Calu3 (cell line): ENCODE measurements around the gene HNRNPC. TPM values are rescaled to one million over a fixed set of nuclear protein-coding genes. Genes with fewer than 3 reads are reported as not detected.

Experiments used
- BruUV-seq: library from RNA; stranded (reverse); fragments of 400-500 nt; replicated peaks from 2 replicates; lab custom pipeline; 2021; lab: Mats Ljungman, UMichigan
- CTCF ChIA-PET: fragments of 300-600 bp; sonication (Branson Sonifier 250); formaldehyde crosslinking; loops from one replicate; lab custom pipeline; 2022; ENCODE audit warnings: antibody characterized with exemption; lab: Charles Lee
- DNase-seq: peaks from one replicate; pipeline ENCODE4 v3.0.0; 2022
- H3K27ac Mint-ChIP-seq: one replicate; pipeline ENCODE4 v1.8.0; 2022; ENCODE audit warnings: mixed read lengths; ENCODE audit not compliant: unreplicated experiment
- H3K27me3 Mint-ChIP-seq: one replicate; pipeline ENCODE4 v1.8.0; 2022; ENCODE audit warnings: mixed read lengths; ENCODE audit not compliant: unreplicated experiment
- H3K36me3 Mint-ChIP-seq: one replicate; pipeline ENCODE4 v1.8.0; 2022; ENCODE audit warnings: mild to moderate bottlenecking, moderate library complexity, mixed read lengths; ENCODE audit not compliant: insufficient read depth, unreplicated experiment
- H3K4me1 Mint-ChIP-seq: one replicate; pipeline ENCODE4 v1.8.0; 2022; ENCODE audit warnings: mild to moderate bottlenecking, low read depth, mixed read lengths; ENCODE audit not compliant: unreplicated experiment
- H3K4me3 Mint-ChIP-seq: one replicate; pipeline ENCODE4 v1.8.0; 2022; ENCODE audit warnings: mild to moderate bottlenecking, low read depth, moderate library complexity, mixed read lengths; ENCODE audit not compliant: unreplicated experiment
- H3K9me3 Mint-ChIP-seq: one replicate; pipeline ENCODE4 v1.8.0; 2022; ENCODE audit warnings: low read depth, mixed read lengths; ENCODE audit not compliant: unreplicated experiment
- intact Hi-C: fragments of 100-400 bp; cut with micrococcal nuclease; formaldehyde crosslinking; loops from one replicate; pipeline ENCODE4 v1.10.0; 2022; ENCODE audit not compliant: unreplicated experiment
- total RNA-seq: library from RNA; stranded (reverse); gene quantifications from 2 replicates; pipeline ENCODE4 v1.2.3, GENCODE V29; 2022
- TF ChIP-seq, protein P1 (sequence below): fragments of 200-600 bp; IDR thresholded peaks from one replicate; pipeline ENCODE4 v1.8.0; 2022; ENCODE audit warnings: antibody characterized with exemption; ENCODE audit not compliant: unreplicated experiment

The HNRNPC gene
- total RNA-seq, 1 experiment from 2014 or later: 476 TPM

DNA sequence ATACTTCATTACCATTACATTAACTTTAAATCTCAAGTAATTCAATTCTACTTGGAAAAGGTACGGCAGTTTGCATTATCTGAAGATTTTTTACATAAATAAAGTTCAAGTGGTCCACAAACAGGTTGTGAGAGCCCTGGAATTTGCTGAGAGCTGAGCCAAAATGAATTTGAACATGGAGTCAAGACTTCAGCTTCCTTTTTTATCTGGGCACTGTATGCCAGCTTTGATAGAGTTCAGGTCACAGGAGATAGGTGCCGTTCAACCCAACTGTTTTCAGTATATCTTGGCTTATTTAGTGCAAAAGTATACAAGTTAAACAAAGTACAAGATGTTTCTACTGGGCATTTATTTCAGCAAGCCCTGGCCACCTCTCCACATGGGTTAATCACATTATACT is 28.8 kb downstream of the HNRNPC start:
- Mint-ChIP-seq H3K4me1 (peaks cover 22% of the 10 kb centered on the region), H3K9me3 (no peaks in the 10 kb centered on the region), H3K27me3 (no peaks in the 10 kb centered on the region), H3K27ac (no peak overlapping the region), H3K4me3 (no peak overlapping the region), H3K36me3 (peaks cover 83% of the 10 kb centered on the region)
- no TSS peak for BruUV-seq
- TF ChIP-seq, protein P1, sequence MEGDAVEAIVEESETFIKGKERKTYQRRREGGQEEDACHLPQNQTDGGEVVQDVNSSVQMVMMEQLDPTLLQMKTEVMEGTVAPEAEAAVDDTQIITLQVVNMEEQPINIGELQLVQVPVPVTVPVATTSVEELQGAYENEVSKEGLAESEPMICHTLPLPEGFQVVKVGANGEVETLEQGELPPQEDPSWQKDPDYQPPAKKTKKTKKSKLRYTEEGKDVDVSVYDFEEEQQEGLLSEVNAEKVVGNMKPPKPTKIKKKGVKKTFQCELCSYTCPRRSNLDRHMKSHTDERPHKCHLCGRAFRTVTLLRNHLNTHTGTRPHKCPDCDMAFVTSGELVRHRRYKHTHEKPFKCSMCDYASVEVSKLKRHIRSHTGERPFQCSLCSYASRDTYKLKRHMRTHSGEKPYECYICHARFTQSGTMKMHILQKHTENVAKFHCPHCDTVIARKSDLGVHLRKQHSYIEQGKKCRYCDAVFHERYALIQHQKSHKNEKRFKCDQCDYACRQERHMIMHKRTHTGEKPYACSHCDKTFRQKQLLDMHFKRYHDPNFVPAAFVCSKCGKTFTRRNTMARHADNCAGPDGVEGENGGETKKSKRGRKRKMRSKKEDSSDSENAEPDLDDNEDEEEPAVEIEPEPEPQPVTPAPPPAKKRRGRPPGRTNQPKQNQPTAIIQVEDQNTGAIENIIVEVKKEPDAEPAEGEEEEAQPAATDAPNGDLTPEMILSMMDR: no peak
- intact Hi-C loops: no loop called here
- CTCF ChIA-PET: no interaction called here
- DNase-seq: no peak

DNA sequence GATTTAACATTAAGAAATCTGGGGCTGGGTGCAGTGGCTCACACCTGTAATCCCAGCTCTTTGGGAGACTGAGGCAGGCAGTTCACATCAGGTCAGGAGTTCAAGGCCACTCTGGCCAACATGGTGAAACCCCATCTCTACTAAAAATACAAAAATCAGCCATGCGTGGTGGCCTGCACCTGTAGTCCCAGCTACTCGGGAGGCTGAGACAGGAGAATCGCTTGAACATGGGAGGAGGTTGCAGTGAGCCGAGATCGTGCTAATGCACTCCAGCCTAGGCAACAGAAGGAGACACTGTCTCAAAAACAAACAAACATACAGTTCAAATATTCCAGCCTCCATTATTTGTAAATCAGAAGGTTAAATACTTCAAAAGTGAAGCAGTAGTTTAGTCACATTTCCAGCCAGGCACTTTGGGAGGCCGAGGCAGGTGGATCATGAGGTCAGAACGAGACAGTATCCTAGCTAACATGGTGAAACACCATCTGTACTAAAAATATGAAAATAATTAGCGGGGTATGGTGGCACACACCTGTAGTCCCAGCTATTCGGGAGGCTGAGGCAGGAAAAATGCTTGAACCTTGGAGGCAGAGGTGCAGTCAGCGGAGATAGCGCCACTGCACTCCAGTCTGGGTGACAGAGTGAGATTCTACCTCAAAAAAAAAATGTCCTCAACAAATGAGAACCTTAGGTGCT is 30.3 kb downstream of the HNRNPC start:
- BruUV-seq: no TSS peak
- no peak overlapping the region for H3K27ac Mint-ChIP-seq
- DNase-seq: no peak
- H3K36me3 Mint-ChIP-seq: peaks cover 83% of the 10 kb centered on the region
- intact Hi-C loops: no loop called here
- no peaks in the 10 kb centered on the region for H3K9me3 Mint-ChIP-seq
- CTCF ChIA-PET: no interaction called here
- H3K4me1 Mint-ChIP-seq: peaks cover 37% of the 10 kb centered on the region
- H3K4me3 Mint-ChIP-seq: no peak overlapping the region
- TF ChIP-seq, protein P1: no peak
- no peaks in the 10 kb centered on the region for H3K27me3 Mint-ChIP-seq

- CTCF ChIA-PET: no interaction called here
- Mint-ChIP-seq H3K27me3 (no peaks in the 10 kb centered on the region), H3K27ac (no peak overlapping the region), H3K9me3 (no peaks in the 10 kb centered on the region), H3K4me1 (peaks cover 43% of the 10 kb centered on the region), H3K36me3 (peaks cover 87% of the 10 kb centered on the region), H3K4me3 (no peak overlapping the region)
- intact Hi-C loops: no loop called here
- no TSS peak for BruUV-seq
- TF ChIP-seq, protein P1: no peak
- DNase-seq: no peak
These were observed 32.1 kb downstream of the HNRNPC start for GRCh38 chr14:21236948-21237797.

- H3K27ac Mint-ChIP-seq: no peak overlapping the region
- no peaks in the 10 kb centered on the region for H3K27me3 Mint-ChIP-seq
- intact Hi-C loops: loop anchor here (5.0 kb wide), 1 partner anchor 33 kb away; the partner anchor contains the start of gene HNRNPC
- peak overlapping the region; percentile 37 for H3K4me3 Mint-ChIP-seq
- TF ChIP-seq, protein P1: no peak
- CTCF ChIA-PET: no interaction called here
- H3K36me3 Mint-ChIP-seq: peaks cover 94% of the 10 kb centered on the region
- no peak for DNase-seq
- BruUV-seq: no TSS peak
- no peaks in the 10 kb centered on the region for H3K9me3 Mint-ChIP-seq
- H3K4me1 Mint-ChIP-seq: peaks cover 59% of the 10 kb centered on the region
These were observed 35.1 kb downstream of the HNRNPC start for GRCh38 chr14:21234112-21234511.
